GM18505 (cell line): ENCODE measurements around the gene ITGA8.

Experiments used
- ATAC-seq: cut with Tn5 transposase; IDR thresholded peaks from one replicate; pipeline ENCODE4 v1.9.1; 2021; ENCODE audit not compliant: unreplicated experiment
- POLR2A ChIP-seq: IDR thresholded peaks from 4 replicates; pipeline ENCODE4 v1.6.1; 2011; ENCODE audit warnings: borderline replicate concordance; ENCODE audit not compliant: insufficient read depth, insufficient read length; ENCODE audit errors: extremely low read depth

The ITGA8 gene

DNA sequence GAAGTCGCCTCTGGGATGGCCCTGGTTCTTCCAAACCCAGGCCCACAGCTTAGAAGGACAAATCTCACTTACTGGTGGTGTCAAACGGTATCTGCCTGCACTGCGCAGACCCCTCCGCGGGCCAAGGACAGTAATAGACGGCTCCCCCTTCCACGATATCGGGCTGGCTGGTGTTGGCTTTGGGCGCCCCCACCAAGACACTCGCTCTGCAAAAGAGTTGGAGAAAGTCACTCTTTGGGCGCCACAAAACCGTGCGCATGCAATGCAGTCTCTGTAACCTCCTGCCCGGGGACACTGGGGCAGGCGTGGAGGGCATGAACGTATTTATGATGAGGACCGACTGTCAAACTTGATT lies 1.1 kb downstream of the ITGA8 start:
- no peak for ATAC-seq
- no peak for TF ChIP-seq POLR2A

DNA sequence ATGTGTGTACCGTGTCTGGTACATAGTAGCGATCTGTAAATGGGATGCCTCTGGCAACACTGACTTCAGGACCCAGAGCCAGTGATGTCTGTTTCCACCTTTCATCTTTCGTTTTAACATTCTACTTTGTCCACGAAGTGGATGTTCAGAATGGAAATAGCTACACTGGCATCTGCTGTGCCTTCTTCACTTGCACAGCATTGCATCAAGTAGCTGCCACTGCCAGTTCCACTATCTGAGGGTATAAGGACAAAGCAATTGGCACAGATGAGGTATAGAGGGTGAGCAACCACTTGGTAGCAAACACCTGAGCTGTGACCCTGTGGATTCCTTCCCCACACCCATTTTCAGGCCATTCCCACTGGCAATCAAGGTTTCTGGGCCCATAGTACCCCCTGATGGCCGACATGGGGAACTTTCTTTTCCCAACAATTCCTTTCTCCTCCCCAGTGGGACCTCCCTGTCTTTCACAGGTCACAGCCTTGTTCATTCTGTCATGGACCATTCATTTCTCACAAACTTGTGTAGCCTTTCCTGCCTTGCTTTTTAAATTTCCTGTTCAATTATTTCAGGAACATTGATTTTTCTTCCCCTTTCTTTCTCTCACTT lies 4.0 kb downstream of the ITGA8 start:
- ATAC-seq = no peak
- TF ChIP-seq POLR2A = no peak

DNA sequence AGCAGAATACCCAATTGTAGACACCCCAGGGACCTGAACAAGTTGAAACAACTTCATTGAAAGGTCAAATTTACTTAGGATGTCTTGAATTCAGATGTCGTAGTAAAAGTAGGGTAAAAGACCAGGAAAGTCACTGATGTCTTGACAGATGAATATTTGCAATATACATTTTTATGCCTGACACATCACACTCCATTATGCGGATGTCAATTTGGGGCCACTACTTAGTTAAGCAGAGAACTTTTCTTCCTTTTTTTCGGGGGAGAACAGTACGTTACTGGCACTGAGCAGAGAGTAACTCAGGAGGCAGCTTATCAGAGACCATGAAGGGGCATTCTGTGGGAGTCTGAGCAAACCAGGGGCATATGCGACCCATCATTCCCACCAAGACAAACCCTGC lies 4.9 kb downstream of the ITGA8 start:
- ATAC-seq = no peak
- no peak for TF ChIP-seq POLR2A

DNA sequence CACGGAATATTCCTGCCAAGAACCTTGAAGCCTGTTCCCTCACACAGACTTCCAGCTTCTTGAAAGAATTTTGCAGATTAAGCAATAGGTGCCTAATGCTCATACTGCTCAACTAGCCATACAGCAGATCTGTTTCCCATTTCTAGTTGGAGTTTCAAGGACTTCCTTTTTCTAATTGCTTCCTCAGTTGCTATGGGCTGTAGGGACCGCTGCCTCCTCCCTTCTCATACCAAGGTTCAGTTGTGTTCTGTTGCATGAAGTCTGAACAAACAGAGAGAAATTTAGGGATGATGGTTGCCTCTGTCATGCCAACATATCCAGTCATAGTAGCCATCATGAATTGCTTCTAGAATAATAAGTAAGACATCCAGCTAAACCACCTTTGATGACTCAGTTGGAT lies 6.8 kb downstream of the ITGA8 start:
- ATAC-seq = no peak
- TF ChIP-seq POLR2A = no peak

DNA sequence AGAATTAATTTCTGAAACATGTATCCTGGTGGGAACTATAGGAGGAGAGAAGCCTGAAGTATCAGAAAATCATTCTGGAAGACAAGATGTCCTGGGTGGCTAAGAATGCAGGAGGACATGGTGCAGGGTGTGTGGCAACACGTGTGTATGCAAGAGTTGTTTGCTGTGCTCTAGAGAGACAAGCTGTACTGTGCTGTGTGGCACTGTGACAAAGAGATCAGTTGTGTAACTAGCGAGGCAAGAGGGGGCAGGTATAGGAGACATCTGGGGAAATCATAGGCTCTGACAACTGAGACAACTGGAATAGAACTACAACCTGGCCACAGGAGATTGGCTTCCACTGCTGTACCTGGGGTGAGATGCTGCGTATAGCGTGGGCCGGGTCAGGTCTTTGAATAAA lies 9.3 kb downstream of the ITGA8 start:
- ATAC-seq = no peak

DNA sequence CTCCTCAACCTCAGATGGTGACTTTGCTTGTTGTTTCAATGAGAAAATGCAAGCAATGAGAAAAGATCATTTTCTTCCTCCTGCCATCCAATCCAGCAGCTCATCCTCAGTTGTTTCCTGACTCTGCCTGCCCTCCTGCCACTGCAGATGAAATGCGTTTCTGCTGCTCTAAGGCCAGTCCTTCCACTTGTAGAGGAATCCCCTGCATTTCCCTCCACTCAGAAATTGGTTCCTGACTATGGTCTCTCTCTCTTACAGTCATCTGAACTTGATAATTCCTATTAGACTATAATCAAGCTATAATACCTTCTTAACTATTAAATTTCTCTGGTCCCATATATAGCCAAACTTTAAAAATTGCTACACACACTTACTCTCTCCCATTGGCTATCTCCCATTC lies 14.4 kb downstream of the ITGA8 start:
- no peak for TF ChIP-seq POLR2A
- no peak for ATAC-seq

More for the DNA sequence above, 9.3 kb downstream of the ITGA8 start:
- no peak for TF ChIP-seq POLR2A

DNA sequence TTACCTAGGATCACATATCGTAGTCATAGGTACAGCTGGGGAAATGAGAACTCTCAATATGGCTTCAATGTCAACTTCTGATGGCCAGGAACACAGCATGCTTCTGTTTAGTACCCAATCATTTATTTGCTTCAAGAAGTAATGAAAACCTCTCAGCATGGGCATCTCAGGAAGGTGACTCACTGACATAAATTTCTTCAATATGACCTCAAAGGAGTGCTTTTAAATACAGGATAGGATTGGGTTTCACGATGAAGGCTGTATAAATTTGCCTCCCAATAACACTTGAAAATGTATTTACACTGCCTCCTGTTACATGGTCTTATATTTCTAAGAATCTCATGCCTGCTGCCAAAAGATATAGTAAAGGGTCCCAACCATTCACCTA lies 15.1 kb downstream of the ITGA8 start:
- ATAC-seq = no peak
- TF ChIP-seq POLR2A = no peak

DNA sequence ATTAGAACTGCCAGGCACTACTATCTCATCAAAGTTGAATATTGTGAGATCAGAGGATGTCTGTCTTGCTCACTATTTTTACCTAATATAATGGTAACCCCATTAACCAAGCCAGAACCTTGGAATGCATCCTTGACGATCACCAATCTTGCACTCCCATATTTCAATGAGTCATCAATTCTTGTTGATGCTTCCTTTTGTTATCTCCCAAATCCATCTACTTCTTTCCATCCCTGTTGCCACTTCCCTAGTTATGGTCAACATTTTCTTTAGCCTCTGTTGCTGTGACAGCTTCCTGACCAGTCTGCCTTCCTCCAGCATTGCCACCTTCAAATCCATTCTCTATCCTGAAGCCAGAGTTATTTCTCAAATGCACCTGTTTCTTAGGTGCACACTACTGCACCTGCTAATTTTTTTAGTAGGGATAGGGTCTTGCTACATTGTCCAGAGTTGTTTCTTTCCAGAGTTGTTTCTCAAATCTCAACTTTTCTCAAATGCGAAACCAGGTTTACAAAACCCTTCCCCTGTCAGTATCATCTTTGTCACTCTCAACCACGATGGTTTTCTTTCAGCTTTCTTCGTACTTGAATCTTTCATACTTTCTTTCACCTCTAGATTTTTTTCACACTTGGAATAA lies 15.7 kb downstream of the ITGA8 start:
- no peak for ATAC-seq

DNA sequence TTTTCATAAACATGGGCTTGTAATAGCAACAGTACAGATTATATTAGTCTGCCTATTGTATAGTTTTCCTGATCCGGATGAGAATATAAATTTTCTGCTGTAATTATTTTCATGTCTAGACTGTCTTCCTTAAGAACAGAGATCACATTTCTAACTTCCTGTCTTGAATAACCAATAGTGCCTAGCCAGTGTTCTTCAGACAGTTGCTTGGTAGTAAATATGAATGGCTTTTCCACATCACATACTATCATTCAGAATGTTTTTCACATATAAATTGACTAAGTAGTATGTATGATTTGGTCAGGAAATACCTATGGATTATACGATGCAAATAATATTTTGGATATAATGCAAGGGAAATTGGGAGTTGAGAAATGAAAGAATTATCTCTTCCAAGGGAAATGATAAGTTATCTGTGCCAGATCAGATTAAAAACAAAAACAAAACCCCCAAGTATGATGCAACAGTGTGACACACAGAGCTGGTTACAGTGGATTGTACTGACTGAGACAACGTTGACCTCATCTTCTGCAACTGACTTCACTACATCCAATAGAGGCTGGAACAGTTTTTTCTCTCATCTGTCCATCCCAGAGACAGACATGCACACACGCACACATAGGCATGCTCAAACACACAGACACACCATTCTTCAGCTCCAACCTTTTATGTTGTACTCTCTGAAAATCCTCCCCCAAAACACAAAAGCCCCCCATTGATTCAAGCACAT lies 16.4 kb downstream of the ITGA8 start:
- no peak for TF ChIP-seq POLR2A
- no peak for ATAC-seq

More for the DNA sequence above, 15.7 kb downstream of the ITGA8 start:
- no peak for TF ChIP-seq POLR2A

DNA sequence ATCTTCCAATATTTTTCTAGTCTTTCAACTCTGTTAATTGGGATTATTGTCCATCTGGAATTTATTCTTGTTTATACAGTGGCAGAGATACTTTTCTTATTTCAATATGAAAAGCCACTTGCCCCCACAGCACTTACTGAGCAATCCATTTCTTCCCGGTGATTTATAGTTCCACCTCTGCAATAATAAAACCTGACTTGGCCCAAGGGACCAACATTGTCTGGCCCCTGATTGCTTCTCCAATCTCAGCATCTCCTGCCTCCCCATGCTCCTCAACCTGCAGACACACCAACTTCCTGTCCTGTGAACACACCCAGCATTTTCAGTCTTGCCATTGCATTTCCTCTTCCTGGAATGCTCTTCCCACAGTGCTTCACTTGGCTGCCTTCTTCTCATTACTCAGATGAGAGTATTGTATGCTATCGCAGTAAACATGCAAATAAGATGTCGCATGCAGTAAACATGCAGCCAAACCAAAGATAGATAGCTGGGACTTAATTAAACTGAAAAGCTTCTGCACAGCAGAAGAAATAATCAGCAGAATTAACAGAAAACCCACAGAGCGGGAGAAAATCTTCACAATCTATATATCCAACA lies 19.5 kb downstream of the ITGA8 start:
- TF ChIP-seq POLR2A = no peak
- ATAC-seq = no peak

DNA sequence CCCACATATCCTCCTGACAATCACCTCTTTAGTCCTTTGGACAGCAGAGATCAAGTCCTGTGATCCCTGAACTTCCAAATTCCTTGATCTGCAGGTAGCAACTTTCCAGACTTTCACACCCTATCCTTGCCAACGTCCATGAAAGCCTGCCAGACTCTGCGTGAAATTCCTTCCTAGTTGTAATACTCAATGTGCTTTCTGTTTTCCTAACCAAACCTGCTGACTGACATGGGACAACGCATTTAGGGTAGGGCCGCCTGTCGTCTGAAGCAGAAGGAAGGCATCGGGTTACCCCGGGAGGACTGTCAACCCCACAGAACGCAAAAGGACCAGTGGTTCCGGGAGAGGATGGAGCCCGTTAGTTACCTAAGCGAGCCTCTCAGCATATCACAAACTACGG lies 23.9 kb downstream of the ITGA8 start:
- no peak for ATAC-seq
- TF ChIP-seq POLR2A = no peak

DNA sequence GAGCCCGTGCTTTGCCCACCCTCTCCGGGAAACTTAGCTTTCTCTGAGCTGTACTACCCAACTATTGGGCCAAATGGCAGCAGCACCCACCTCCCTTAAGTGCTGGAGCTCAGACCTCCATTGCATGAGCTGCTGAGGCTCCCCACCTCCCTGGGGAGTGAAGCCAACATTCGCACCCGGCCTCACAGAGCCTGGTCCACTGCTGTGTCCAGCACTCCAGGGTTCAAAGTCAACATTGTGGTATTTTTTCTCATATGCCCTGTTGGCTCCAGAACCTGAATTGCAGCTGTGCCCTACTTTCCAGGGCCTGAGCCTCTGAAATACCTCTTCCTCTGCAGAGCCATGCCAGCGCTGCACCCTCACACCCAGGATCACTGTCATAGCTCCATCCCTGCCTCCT lies 29.7 kb downstream of the ITGA8 start:
- no peak for TF ChIP-seq POLR2A
- no peak for ATAC-seq

DNA sequence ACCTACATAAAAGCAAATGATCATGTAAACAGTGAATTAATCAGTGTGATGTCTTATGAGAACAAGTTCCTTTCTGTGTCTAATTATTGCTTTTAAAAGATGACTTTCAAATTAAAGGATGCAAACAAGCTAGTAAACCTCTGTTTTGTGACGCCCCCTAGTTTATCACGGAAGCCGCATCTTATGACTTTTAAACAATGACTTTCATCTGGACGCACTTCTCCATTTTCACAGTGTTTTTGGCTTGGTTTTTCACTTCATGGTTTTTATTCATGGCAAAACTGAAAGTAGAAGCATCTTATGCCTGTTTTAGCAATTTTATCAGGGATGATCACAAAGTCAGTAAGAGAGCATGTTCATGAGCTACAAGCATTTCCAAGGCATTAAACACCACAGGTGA lies 35.0 kb downstream of the ITGA8 start:
- no peak for ATAC-seq
- TF ChIP-seq POLR2A = no peak

DNA sequence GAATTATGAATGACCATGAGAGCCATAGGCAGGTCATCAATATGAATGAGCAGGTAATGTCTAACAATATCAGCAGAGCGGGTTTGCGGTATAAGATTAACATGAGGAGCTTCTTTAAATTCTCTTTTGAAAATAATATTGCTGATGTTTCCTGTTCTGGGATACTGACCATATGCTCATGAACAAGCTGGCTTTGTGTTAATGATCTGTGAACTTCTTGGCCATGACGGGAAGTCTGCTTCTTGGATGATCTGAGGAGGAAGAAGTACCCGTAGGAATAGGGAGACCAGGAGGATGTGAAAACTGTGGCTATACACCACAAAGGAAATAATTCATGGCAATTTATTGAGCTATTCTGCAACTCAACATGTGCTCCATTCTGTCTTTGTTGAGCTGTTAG lies 38.6 kb downstream of the ITGA8 start:
- ATAC-seq = no peak
- TF ChIP-seq POLR2A = no peak
